ENCODE measurements around the gene PIAS4.

Gene PIAS4

GRCh38 chr19:3977242-3978143 lies 30.0 kb upstream of the PIAS4 start:
- no peak for DNase-seq

- no peak for DNase-seq
Measured at GRCh38 chr19:3978145-3978544, 29.4 kb upstream of the PIAS4 start.

GRCh38 chr19:3979289-3979673 lies 28.3 kb upstream of the PIAS4 start:
- DNase-seq: no peak

GRCh38 chr19:3979674-3980352 lies 27.7 kb upstream of the PIAS4 start:
- no peak for DNase-seq

- no peak for DNase-seq
Measured at GRCh38 chr19:3980353-3981251, 26.9 kb upstream of the PIAS4 start.

GRCh38 chr19:3981373-3981735 lies 26.2 kb upstream of the PIAS4 start:
- DNase-seq: no peak

- no peak for DNase-seq
Measured at GRCh38 chr19:3981736-3982681, 25.5 kb upstream of the PIAS4 start.

GRCh38 chr19:3982701-3983541 lies 24.6 kb upstream of the PIAS4 start:
- no peak for DNase-seq

- no peak for DNase-seq
Measured at GRCh38 chr19:3983542-3983914, 24.0 kb upstream of the PIAS4 start.

GRCh38 chr19:3983936-3984583 lies 23.5 kb upstream of the PIAS4 start:
- DNase-seq: no peak

- DNase-seq: no peak
Measured at GRCh38 chr19:3984584-3984907, 23.0 kb upstream of the PIAS4 start.

GRCh38 chr19:3984908-3985642 lies 22.5 kb upstream of the PIAS4 start, which contains the start of gene EEF2:
Gene EEF2 (minus strand): TSS chr19:3985463. CDS start chr19:3985380, 83 bp downstream.
- peak; percentile 85 for DNase-seq

GRCh38 chr19:3985643-3986259 lies 21.8 kb upstream of the PIAS4 start:
- no peak for DNase-seq

- no peak for DNase-seq
Measured at GRCh38 chr19:3986260-3987041, 21.1 kb upstream of the PIAS4 start.

- peak; percentile 76 for DNase-seq
Measured at GRCh38 chr19:3987619-3988371, 19.7 kb upstream of the PIAS4 start.

- no peak for DNase-seq
Measured at GRCh38 chr19:3990815-3991117, 16.8 kb upstream of the PIAS4 start.

GRCh38 chr19:3995607-3996006 lies 11.9 kb upstream of the PIAS4 start:
- DNase-seq: no peak

Measured in T1000 (cell line).